ENCODE results near the gene ZBTB18.

Gene ZBTB18

GRCh38 chr1:244050014-244050834, 859 bp upstream of the ZBTB18 start:
- no peak for TF ChIP-seq CTCF (IDR thresholded peaks at IDR 0.05)

DNA sequence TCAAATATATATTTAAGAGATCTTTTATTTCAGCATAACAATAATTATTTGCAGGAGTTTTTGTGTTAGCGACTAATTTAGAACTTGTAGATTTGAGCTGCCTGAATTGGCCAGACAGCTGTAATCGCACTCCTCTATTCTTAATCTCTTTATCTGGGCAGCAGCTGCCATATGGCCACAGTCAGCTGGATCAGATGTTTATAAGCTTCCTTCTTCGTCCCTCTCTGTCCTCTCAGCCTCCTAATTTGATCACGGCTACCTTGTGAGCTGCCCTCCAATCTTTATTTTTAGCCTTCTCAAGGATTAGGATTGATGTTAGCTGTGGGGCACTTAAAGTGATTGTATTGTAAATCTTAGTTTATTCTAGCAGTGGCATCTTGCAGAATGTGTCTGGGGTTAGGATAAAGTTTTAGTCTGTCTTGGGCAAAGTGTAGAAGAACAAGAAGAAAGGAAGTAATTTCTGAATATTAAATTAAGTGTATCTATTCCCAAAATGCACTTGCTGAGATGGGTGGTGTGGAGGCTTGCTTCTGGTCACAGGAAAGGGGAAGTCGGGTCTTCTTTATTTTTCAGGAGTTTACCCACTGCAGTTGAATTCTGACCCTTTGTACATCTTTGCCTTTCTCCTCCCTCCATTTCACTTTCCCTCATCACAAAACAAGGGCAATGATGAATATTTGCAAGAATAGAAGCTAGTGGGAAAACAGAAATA, 1.1 kb downstream of the ZBTB18 start:
- no peak for TF ChIP-seq CTCF (IDR thresholded peaks at IDR 0.05)

GRCh38 chr1:244052728-244053312, 1.7 kb downstream of the ZBTB18 start:
- no peak for TF ChIP-seq CTCF (IDR thresholded peaks at IDR 0.05)

DNA sequence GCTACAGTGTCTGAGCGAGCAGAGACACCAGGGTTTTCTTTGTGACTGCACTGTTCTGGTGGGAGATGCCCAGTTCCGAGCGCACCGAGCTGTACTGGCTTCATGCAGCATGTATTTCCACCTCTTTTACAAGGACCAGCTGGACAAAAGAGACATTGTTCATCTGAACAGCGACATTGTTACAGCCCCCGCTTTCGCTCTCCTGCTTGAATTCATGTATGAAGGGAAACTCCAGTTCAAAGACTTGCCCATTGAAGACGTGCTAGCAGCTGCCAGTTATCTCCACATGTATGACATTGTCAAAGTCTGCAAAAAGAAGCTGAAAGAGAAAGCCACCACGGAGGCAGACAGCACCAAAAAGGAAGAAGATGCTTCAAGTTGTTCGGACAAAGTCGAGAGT, 2.7 kb downstream of the ZBTB18 start:
- TF ChIP-seq CTCF (IDR thresholded peaks at IDR 0.05): no peak

- TF ChIP-seq CTCF (IDR thresholded peaks at IDR 0.05): no peak
Measured at GRCh38 chr1:244054247-244054923, 3.3 kb downstream of the ZBTB18 start.

DNA sequence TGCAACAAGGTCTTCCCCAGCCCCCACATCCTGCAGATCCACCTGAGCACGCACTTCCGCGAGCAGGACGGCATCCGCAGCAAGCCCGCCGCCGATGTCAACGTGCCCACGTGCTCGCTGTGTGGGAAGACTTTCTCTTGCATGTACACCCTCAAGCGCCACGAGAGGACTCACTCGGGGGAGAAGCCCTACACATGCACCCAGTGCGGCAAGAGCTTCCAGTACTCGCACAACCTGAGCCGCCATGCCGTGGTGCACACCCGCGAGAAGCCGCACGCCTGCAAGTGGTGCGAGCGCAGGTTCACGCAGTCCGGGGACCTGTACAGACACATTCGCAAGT, 3.8 kb downstream of the ZBTB18 start:
- no peak for TF ChIP-seq CTCF (IDR thresholded peaks at IDR 0.05)

- no peak for TF ChIP-seq CTCF (IDR thresholded peaks at IDR 0.05)
Measured at GRCh38 chr1:244056577-244056976, 5.5 kb downstream of the ZBTB18 start.

Data from LNCAP (cell line).